PC-3 (cell line): ENCODE data around the gene APC. TPM values are rescaled to one million over a fixed set of nuclear protein-coding genes. Genes with fewer than 3 reads are reported as not detected.

Source experiments
- ATAC-seq: fragments of 200-7000 bp; cut with Tn5 transposase; 2 replicates; pipeline ENCODE4 v1.9.1; 2020; ENCODE audit warnings: mild to moderate bottlenecking, moderate library complexity
- BruUV-seq: library from RNA; stranded (reverse); fragments of 400-500 nt; replicated peaks from 2 replicates; lab custom pipeline; 2021; lab: Mats Ljungman, UMichigan
- CTCF ChIA-PET: fragments of 300-600 bp; sonication (Branson Sonifier 250); formaldehyde crosslinking; loops from one replicate; lab custom pipeline; 2022; ENCODE audit warnings: antibody characterized with exemption; lab: Charles Lee
- POLR2A ChIA-PET: fragments of 300-600 bp; sonication (Branson Sonifier 250); formaldehyde crosslinking; loops from one replicate; lab custom pipeline; 2022; ENCODE audit warnings: antibody characterized with exemption; ENCODE audit not compliant: unreplicated experiment; lab: Charles Lee
- DNase-seq: peaks from one replicate; pipeline ENCODE4 v3.0.0-alpha.2; 2015
- H2AFZ ChIP-seq: fragments of 300-600 bp; sonication (generic); 2 replicates; pipeline ENCODE4 v1.6.0; 2016; ENCODE audit warnings: antibody characterized with exemption, low read length
- H3F3A ChIP-seq: fragments of 300-600 bp; sonication (generic); one replicate; pipeline ENCODE4 v1.6.0; 2017; ENCODE audit warnings: antibody characterized with exemption, low read length, control low read depth, mild to moderate bottlenecking; ENCODE audit not compliant: unreplicated experiment
- H3K27ac ChIP-seq: fragments of 300-600 bp; sonication (generic); 2 replicates; pipeline ENCODE4 v1.5.1; 2016; ENCODE audit warnings: mild to moderate bottlenecking, low read length
- H3K27me3 ChIP-seq: fragments of 300-600 bp; sonication (generic); 2 replicates; pipeline ENCODE4 v1.6.1; 2016; ENCODE audit warnings: low read length, mixed read lengths
- H3K36me3 ChIP-seq: fragments of 300-600 bp; sonication (generic); 2 replicates; pipeline ENCODE4 v1.6.1; 2016; ENCODE audit warnings: low read depth, mixed run types, low read length, mixed read lengths
- H3K4me1 ChIP-seq: fragments of 300-600 bp; sonication (generic); 2 replicates; pipeline ENCODE4 v1.5.1; 2016; ENCODE audit warnings: low read length; ENCODE audit not compliant: insufficient read depth
- H3K4me2 ChIP-seq: fragments of 300-600 bp; sonication (generic); 2 replicates; pipeline ENCODE4 v1.6.0; 2016; ENCODE audit warnings: low read length
- H3K4me3 ChIP-seq: fragments of 300-600 bp; sonication (generic); 2 replicates; pipeline ENCODE4 v1.5.1; 2016; ENCODE audit warnings: mild to moderate bottlenecking, low read length, mixed read lengths
- H3K79me2 ChIP-seq: fragments of 300-600 bp; sonication (generic); 2 replicates; pipeline ENCODE4 v1.6.1; 2017; ENCODE audit warnings: low read length, mixed read lengths
- H3K9ac ChIP-seq: fragments of 300-600 bp; sonication (generic); 2 replicates; pipeline ENCODE4 v1.6.0; 2016; ENCODE audit warnings: mild to moderate bottlenecking, low read length
- H3K9me2 ChIP-seq: fragments of 300-600 bp; sonication (generic); replicated peaks from 2 replicates; pipeline ENCODE4 v1.6.1; 2016; ENCODE audit warnings: mixed run types, low read length, mixed read lengths
- H3K9me3 ChIP-seq: fragments of 300-600 bp; sonication (generic); 2 replicates; pipeline ENCODE4 v1.6.1; 2016; ENCODE audit warnings: low read length, mixed read lengths
- H4K20me1 ChIP-seq: fragments of 300-600 bp; sonication (generic); 2 replicates; pipeline ENCODE4 v1.6.1; 2016; ENCODE audit warnings: low read length, mixed read lengths
- CTCF ChIP-seq: fragments of 300-600 bp; sonication (generic); conservative IDR thresholded peaks from 2 replicates; pipeline ENCODE4 v1.5.1; 2017; ENCODE audit warnings: antibody characterized with exemption, low read depth, mild to moderate bottlenecking, low read length
- EZH2 ChIP-seq: fragments of 300-600 bp; sonication (generic); IDR thresholded peaks from one replicate; pipeline ENCODE4 v1.6.1; 2017; ENCODE audit warnings: antibody characterized with exemption, mild to moderate bottlenecking, low read length; ENCODE audit not compliant: unreplicated experiment
- EZH2phosphoT487 ChIP-seq: fragments of 300-600 bp; sonication (generic); IDR thresholded peaks from 2 replicates; pipeline ENCODE4 v1.6.1; 2018; ENCODE audit warnings: mild to moderate bottlenecking, antibody characterized with exemption, low read length, borderline replicate concordance
- intact Hi-C: fragments of 100-400 bp; cut with micrococcal nuclease; formaldehyde crosslinking; loops from 2 replicates; pipeline ENCODE4 v1.9.0; 2023
- total RNA-seq: library from RNA; depleted of rRNA; stranded (reverse); fragments of >200 nt; gene quantifications from 2 replicates; pipeline ENCODE4 v1.2.3, GENCODE V29; 2014

Gene APC
- total RNA-seq, 1 experiment from 2014 or later: 31.7 TPM

DNA sequence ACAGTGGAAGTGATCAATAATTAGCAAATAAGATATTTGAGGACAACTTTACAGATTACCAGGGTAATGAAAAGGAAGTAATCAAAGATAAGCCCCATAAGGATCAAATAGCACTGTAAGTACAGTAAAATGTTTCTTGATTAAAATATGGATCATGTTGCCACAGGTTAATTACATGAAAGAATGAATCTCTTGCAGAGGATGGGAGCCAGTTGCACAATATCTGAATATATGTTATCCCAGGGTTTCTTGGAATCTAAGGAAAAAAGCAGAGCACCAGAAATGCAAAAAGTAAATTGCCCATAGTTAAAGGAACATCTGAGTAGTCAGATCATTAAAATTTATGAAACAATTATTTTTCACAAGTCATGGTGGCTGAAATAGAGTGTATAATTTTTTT lies 109.6 kb downstream of the APC start:
- Histone ChIP-seq H3K27me3 (no peaks in the 10 kb centered on the region), H3K9me3 (no peaks in the 10 kb centered on the region), H3K4me2 (no peak overlapping the region), H2AFZ (no peak overlapping the region), H3K4me1 (no peaks in the 10 kb centered on the region), H3K36me3 (no peaks in the 10 kb centered on the region), H4K20me1 (no peaks in the 10 kb centered on the region), H3K9ac (no peak overlapping the region), H3K9me2 (no peaks in the 10 kb centered on the region), H3K27ac (no peak overlapping the region), H3K4me3 (no peak overlapping the region), H3K79me2 (no peaks in the 10 kb centered on the region), H3F3A (no peaks in the 10 kb centered on the region)
- ChIA-PET CTCF (no interaction called here), POLR2A (no interaction called here)
- ATAC-seq: no peak
- TF ChIP-seq EZH2phosphoT487 (no peak), CTCF (no peak), EZH2 (no peak)
- BruUV-seq: no TSS peak
- DNase-seq: no peak
- intact Hi-C loops: loop anchor here (5.0 kb wide), 1 partner anchor 155 kb away; no protein-coding TSS in a partner anchor

- intact Hi-C loops: loop anchor here (1.0 to 5.0 kb wide), 3 partner anchors 86 to 297 kb away; no protein-coding TSS in a partner anchor
- ChIA-PET CTCF (interaction anchor here (0.6 to 1.1 kb wide), 3 partner anchors 69 to 833 kb away, joined by 3 to 8 read pairs (median 7); no protein-coding TSS in a partner anchor), POLR2A (interaction anchor here (0.7 kb wide), 1 partner anchor 72 kb away, joined by 10 read pairs; no protein-coding TSS in a partner anchor)
- H3K27ac ChIP-seq: no peak overlapping the region
- no peaks in the 10 kb centered on the region for H3K9me2 ChIP-seq
- H4K20me1 ChIP-seq: no peaks in the 10 kb centered on the region
- TF ChIP-seq EZH2 (no peak), CTCF (peak; percentile 67)
- H2AFZ ChIP-seq: peak overlapping the region; percentile 61
- no peaks in the 10 kb centered on the region for H3K4me1 ChIP-seq
- no peaks in the 10 kb centered on the region for H3K36me3 ChIP-seq
- H3K27me3 ChIP-seq: no peaks in the 10 kb centered on the region
- H3K4me3 ChIP-seq: no peak overlapping the region
- no TSS peak for BruUV-seq
- no peaks in the 10 kb centered on the region for H3K79me2 ChIP-seq
- H3K9ac ChIP-seq: no peak overlapping the region
- no peaks in the 10 kb centered on the region for H3F3A ChIP-seq
- ATAC-seq (peak; percentile 99), DNase-seq (peak; percentile 66)
- peak overlapping the region; percentile 66 for H3K4me2 ChIP-seq
- H3K9me3 ChIP-seq: no peaks in the 10 kb centered on the region
Observed at GRCh38 chr5:112848116-112848811, 110.6 kb downstream of the APC start.

DNA sequence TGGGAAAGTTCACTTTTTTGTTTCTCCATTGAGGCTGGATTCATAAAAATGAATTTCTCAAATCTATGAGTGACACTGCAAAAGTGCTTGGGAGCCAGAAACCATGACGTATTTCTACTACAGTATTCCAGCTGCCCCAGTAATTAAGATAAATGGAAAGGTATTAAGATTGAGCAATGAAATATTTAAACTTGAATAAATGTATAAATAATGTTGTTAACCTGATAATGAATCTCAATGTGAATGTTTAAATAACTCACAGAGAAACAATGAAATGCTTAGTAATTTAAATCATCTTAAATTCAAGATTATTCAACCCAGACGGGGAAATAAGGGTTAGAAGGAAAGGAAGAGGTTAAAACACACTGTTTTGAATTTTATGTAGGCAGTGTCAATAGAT lies 112.2 kb downstream of the APC start:
- intact Hi-C loops: loop anchor here (5.0 kb wide), 1 partner anchor 158 kb away; no protein-coding TSS in a partner anchor
- no peak for DNase-seq
- no TSS peak for BruUV-seq

More for the DNA sequence above, 112.2 kb downstream of the APC start:
- Histone ChIP-seq H3K79me2 (no peaks in the 10 kb centered on the region), H3K4me2 (no peak overlapping the region), H3K36me3 (no peaks in the 10 kb centered on the region), H3K27ac (no peak overlapping the region), H3K27me3 (no peaks in the 10 kb centered on the region), H3K4me3 (no peak overlapping the region), H2AFZ (no peak overlapping the region), H3K9ac (no peak overlapping the region), H3K9me3 (no peaks in the 10 kb centered on the region), H4K20me1 (no peaks in the 10 kb centered on the region), H3K4me1 (no peaks in the 10 kb centered on the region), H3K9me2 (no peaks in the 10 kb centered on the region), H3F3A (no peaks in the 10 kb centered on the region)
- POLR2A ChIA-PET: no interaction called here
- no peak for ATAC-seq
- CTCF ChIA-PET: no interaction called here
- TF ChIP-seq EZH2phosphoT487 (no peak), EZH2 (no peak), CTCF (no peak)
